Neural cell (in vitro differentiated cells): ENCODE results near the gene DENND5B.

Experiments
- CTCF ChIP-seq: fragments of 450-650 bp; IDR thresholded peaks from 2 replicates; pipeline ENCODE4 v1.5.1; 2014; ENCODE audit warnings: antibody characterized with exemption, mild to moderate bottlenecking, moderate library complexity; ENCODE audit not compliant: poor library complexity, severe bottlenecking
- EZH2 ChIP-seq: fragments of 200-600, 300-800 bp; shearing (Covaris generic), sonication (generic); IDR thresholded peaks from 2 replicates; pipeline ENCODE4 v1.6.1; 2014; ENCODE audit warnings: antibody characterized with exemption, low read length, borderline replicate concordance, mild to moderate bottlenecking; ENCODE audit not compliant: insufficient read depth, poor library complexity, severe bottlenecking
- MXI1 ChIP-seq: fragments of 450-650 bp; conservative IDR thresholded peaks from 2 replicates; pipeline ENCODE4 v1.6.1; 2014; ENCODE audit warnings: antibody characterized with exemption, mild to moderate bottlenecking; ENCODE audit not compliant: poor library complexity, severe bottlenecking

GRCh38 chr12:31355747-31356107 lies 235.2 kb downstream of the DENND5B start:
- TF ChIP-seq EZH2 (no peak), CTCF (no peak), MXI1 (no peak)
